GM13977 (cell line): ENCODE results near the gene NCAM1.

Experiments
- DNase-seq: peaks from one replicate; pipeline ENCODE4 v3.0.0; 2012; ENCODE audit warnings: low spot score
- CTCF ChIP-seq: IDR thresholded peaks from 2 replicates; pipeline ENCODE4 v1.5.1; 2012; ENCODE audit warnings: mild to moderate bottlenecking, control low read depth; ENCODE audit not compliant: insufficient read depth; ENCODE audit errors: extremely low read depth, missing control alignments
- in situ Hi-C: fragments of 300-500 bp; cut with MboI; formaldehyde crosslinking; loops from one replicate; pipeline ENCODE4 v1.12.0; 2022; ENCODE audit warnings: low sequenced_read_pairs, low pct_unique_long_range_greater_than_20kb, mixed read lengths, inconsistent platforms; ENCODE audit not compliant: unreplicated experiment

Gene NCAM1

GRCh38 chr11:113129261-113129992, 168.2 kb downstream of the NCAM1 start:
- DNase-seq = no peak
- no peak for TF ChIP-seq CTCF
- in situ Hi-C loops = no loop called here

GRCh38 chr11:113131036-113131775, 170.0 kb downstream of the NCAM1 start:
- DNase-seq = no peak
- in situ Hi-C loops = no loop called here
- TF ChIP-seq CTCF = no peak

- in situ Hi-C loops = no loop called here
- TF ChIP-seq CTCF = no peak
These were observed 171.9 kb downstream of the NCAM1 start for GRCh38 chr11:113133071-113133470.

GRCh38 chr11:113134626-113135025, 173.4 kb downstream of the NCAM1 start:
- DNase-seq = no peak
- TF ChIP-seq CTCF = no peak
- in situ Hi-C loops = no loop called here

More at GRCh38 chr11:113133071-113133470, 171.9 kb downstream of the NCAM1 start:
- DNase-seq = no peak

- no peak for DNase-seq
- in situ Hi-C loops = no loop called here
- TF ChIP-seq CTCF = no peak
These were observed 176.7 kb downstream of the NCAM1 start for GRCh38 chr11:113137713-113138529.

GRCh38 chr11:113138731-113139130, 177.5 kb downstream of the NCAM1 start:
- DNase-seq = no peak
- in situ Hi-C loops = no loop called here
- no peak for TF ChIP-seq CTCF
